HepG2 (cell line): ENCODE data around the gene PPP1R12A. TPM values are rescaled to one million over a fixed set of nuclear protein-coding genes. Genes with fewer than 3 reads are reported as not detected.

Source experiments
- ATAC-seq: fragments of 200-7000 bp; cut with Tn5 transposase; 3 replicates; pipeline ENCODE4 v1.9.1; 2020; ENCODE audit warnings: mild to moderate bottlenecking, moderate library complexity
- BruUV-seq: library from RNA; stranded (reverse); fragments of 400-500 nt; replicated peaks from 2 replicates; lab custom pipeline; 2021; lab: Mats Ljungman, UMichigan
- CTCF ChIA-PET: fragments of 300-600 bp; formaldehyde crosslinking; extraction: SDS; loops from one replicate; lab custom pipeline; 2021; ENCODE audit warnings: low total read pairs, inconsistent platforms, low intra/inter-chr PET ratio; lab: Yijun Ruan, JAX
- POLR2A ChIA-PET: fragments of 350-600 bp; sonication (Branson Sonifier 250); formaldehyde crosslinking; loops from one replicate; lab custom pipeline; 2020; ENCODE audit warnings: antibody characterized with exemption, inconsistent platforms; lab: Yijun Ruan, JAX
- DNase-seq: peaks from one replicate; pipeline ENCODE4 v3.0.0-alpha.2; 2015; ENCODE audit warnings: low spot score
- FAIRE-seq: peaks from 3 replicates; lab custom pipeline; 2011; peaks lifted over from hg19 to GRCh38; lab: Jason Lieb, UNC
- H2AFZ ChIP-seq: one replicate; pipeline ENCODE4 v1.6.1; 2011; ENCODE audit warnings: low read length, inconsistent platforms
- H3K27ac ChIP-seq: fragments of 300-600 bp; 3 replicates; pipeline ENCODE4 v1.8.0; 2011; ENCODE audit warnings: mixed run types, mild to moderate bottlenecking, mixed read lengths, low read length, inconsistent platforms; ENCODE audit not compliant: insufficient read depth; ENCODE audit errors: extremely low read length
- H3K27me3 ChIP-seq, 2 experiments: fragments of 200-600 bp in 1 of 2; 2 replicates in 1 of 2; 3 replicates in 1 of 2; pipeline versions ENCODE4 v1.6.0 to v1.8.0; 2011; ENCODE audit warnings: low read length in 2 of 2, mild to moderate bottlenecking in 2 of 2, moderate library complexity in 2 of 2, inconsistent platforms in 1 of 2; ENCODE audit not compliant: insufficient read depth in 2 of 2, control insufficient read depth in 1 of 2
- H3K36me3 ChIP-seq, 2 experiments: fragments of 200-600 bp in 1 of 2; replicated peaks in 1 of 2; 2 replicates in 1 of 2; 3 replicates in 1 of 2; pipeline versions ENCODE4 v1.5.1 to v1.8.0; 2011; ENCODE audit warnings: low read length in 2 of 2, inconsistent platforms in 1 of 2; ENCODE audit not compliant: insufficient read depth in 2 of 2, control insufficient read depth in 1 of 2
- H3K4me1 ChIP-seq: 2 replicates; pipeline ENCODE4 v1.5.1; 2012; ENCODE audit warnings: low read length, inconsistent platforms; ENCODE audit not compliant: insufficient read depth
- H3K4me2 ChIP-seq: 2 replicates; pipeline ENCODE4 v1.6.0; 2011; ENCODE audit warnings: low read depth, low read length, inconsistent platforms
- H3K4me3 ChIP-seq, 3 experiments: fragments of 200-600 bp in 1 of 3; sonication (generic), shearing (Covaris generic) in 1 of 3; replicated peaks in 1 of 3; 2 replicates each; pipeline ENCODE4 v1.5.1; 2011 to 2016; ENCODE audit warnings: low read length in 3 of 3, inconsistent platforms in 2 of 3, low read depth in 2 of 3, mild to moderate bottlenecking in 2 of 3, control low read depth in 1 of 3, mixed read lengths in 1 of 3; ENCODE audit not compliant: insufficient read depth in 1 of 3
- H3K79me2 ChIP-seq: one replicate; pipeline ENCODE4 v1.6.1; 2011; ENCODE audit warnings: low read length, inconsistent platforms; ENCODE audit not compliant: insufficient read depth
- H3K9ac ChIP-seq: 2 replicates; pipeline ENCODE4 v1.6.0; 2011; ENCODE audit warnings: mild to moderate bottlenecking, low read depth, low read length, inconsistent platforms; ENCODE audit not compliant: insufficient read depth
- H3K9me3 ChIP-seq: 2 replicates; pipeline ENCODE4 v1.5.1; 2012; ENCODE audit warnings: mild to moderate bottlenecking, low read length
- H4K20me1 ChIP-seq: 2 replicates; pipeline ENCODE4 v1.6.0; 2011; ENCODE audit warnings: inconsistent platforms, mild to moderate bottlenecking, low read length, moderate library complexity; ENCODE audit not compliant: insufficient read depth
- CREM ChIP-seq, 2 experiments: sonication (generic) in 1 of 2; formaldehyde crosslinking in 1 of 2; IDR thresholded peaks; 2 replicates each; pipeline versions ENCODE4 v1.4.0 to v1.6.1; 2016 to 2020; ENCODE audit warnings: antibody characterized with exemption in 1 of 2, mild to moderate bottlenecking in 1 of 2, missing genetic modification reagents in 1 of 2
- DNMT3B ChIP-seq: conservative IDR thresholded peaks from 2 replicates; pipeline ENCODE4 v1.6.1; 2016; ENCODE audit warnings: missing biosample characterization, control low read depth
- HHEX ChIP-seq: IDR thresholded peaks from 2 replicates; pipeline ENCODE4 v1.6.1; 2016; ENCODE audit warnings: control low read depth
- HIVEP1 ChIP-seq: sonication (generic); formaldehyde crosslinking; IDR thresholded peaks from 2 replicates; pipeline ENCODE4 v1.4.0; 2020; ENCODE audit warnings: mild to moderate bottlenecking, missing genetic modification reagents
- REST ChIP-seq, 2 experiments: IDR thresholded peaks; 2 replicates each; pipeline ENCODE4 v1.6.1; 2011 to 2012; ENCODE audit warnings: low read length in 2 of 2, borderline replicate concordance in 1 of 2, low read depth in 1 of 2, mild to moderate bottlenecking in 1 of 2, moderate library complexity in 1 of 2
- TBL1XR1 ChIP-seq: fragments of 150-350 bp; IDR thresholded peaks from 2 replicates; pipeline ENCODE4 v1.6.1; 2014; ENCODE audit warnings: borderline replicate concordance, low read length; ENCODE audit not compliant: partially characterized antibody
- ZFP36L2 ChIP-seq: sonication (generic); formaldehyde crosslinking; IDR thresholded peaks from 2 replicates; pipeline ENCODE4 v1.4.0; 2020; ENCODE audit warnings: missing genetic modification reagents
- ZNF20 ChIP-seq: sonication (generic); formaldehyde crosslinking; IDR thresholded peaks from 2 replicates; pipeline ENCODE4 v1.4.0; 2020; ENCODE audit warnings: mild to moderate bottlenecking, moderate library complexity, missing genetic modification reagents
- ZNF589 ChIP-seq: sonication (generic); formaldehyde crosslinking; conservative IDR thresholded peaks from 2 replicates; pipeline ENCODE4 v1.8.0; 2022; ENCODE audit warnings: mild to moderate bottlenecking, moderate library complexity, missing genetic modification reagents
- in situ Hi-C: cut with HindIII; loops from 2 replicates; pipeline ENCODE4 v1.10.0; 2017; ENCODE audit warnings: low pct_unique_long_range_greater_than_20kb; ENCODE audit not compliant: extremely low pct_ligation_motif_present
- intact Hi-C: fragments of 100-400 bp; cut with micrococcal nuclease; formaldehyde crosslinking; loops from one replicate; pipeline ENCODE4 v1.10.0; 2022; ENCODE audit not compliant: unreplicated experiment
- polyA plus RNA-seq, 8 experiments: library from polyadenylated mRNA; depleted of rRNA in 3 of 8; stranded (reverse) in 7 of 8; unstranded in 1 of 8; fragments of >200 nt; fragmentation: Illumina TruSeq in 4 of 8; extraction: Trizol in 4 of 8; gene quantifications; 2 replicates each; pipeline versions ENCODE4 v1.2.1 to v1.2.3, GENCODE V29; 2011 to 2016; ENCODE audit warnings: low read depth in 4 of 8, missing spikeins in 1 of 8, mixed read lengths in 1 of 8; ENCODE audit not compliant: insufficient read depth in 1 of 8
- total RNA-seq, 5 experiments: library from RNA; depleted of rRNA; stranded (reverse); fragments of >200 nt; fragmentation: Illumina TruSeq; extraction: Trizol; gene quantifications; 2 replicates each; pipeline ENCODE4 v1.2.3, GENCODE V29; 2016; ENCODE audit warnings: low read depth in 1 of 5

Gene PPP1R12A
- total and polyA plus RNA-seq, 2 of the 13 experiments (the other 11 are each of a cell fraction or from before 2014, with no cell fraction given) = 23.8 to 50.0 TPM

GRCh38 chr12:79908366-79908765, 26.5 kb downstream of the PPP1R12A start:
- no peak overlapping the region for H3K4me3 ChIP-seq
- no peak overlapping the region for H3K27ac ChIP-seq
- FAIRE-seq = no peak
- H3K27me3 ChIP-seq = no peaks in the 10 kb centered on the region
- in situ Hi-C loops (no loop called here), intact Hi-C loops (no loop called here)
- no peaks in the 10 kb centered on the region for H3K36me3 ChIP-seq
- H3K4me2 ChIP-seq = no peak overlapping the region
- DNase-seq = no peak
- no peak overlapping the region for H3K9ac ChIP-seq
- 0 out of 2 replicates have a peak, but pooled peaks cover 11% of the 10 kb centered on the region for H4K20me1 ChIP-seq
- H2AFZ ChIP-seq = no peak overlapping the region
- peaks cover 81% of the 10 kb centered on the region for H3K79me2 ChIP-seq
- H3K4me1 ChIP-seq = peaks cover 17% of the 10 kb centered on the region
- CTCF ChIA-PET = no interaction called here
- BruUV-seq = no TSS peak
- POLR2A ChIA-PET = no interaction called here
- no peak for TF ChIP-seq ZFP36L2
- TF ChIP-seq HHEX (CRISPR knock-in tag) = no peak
- TF ChIP-seq DNMT3B (CRISPR knock-in tag) = no peak
- no peak for TF ChIP-seq CREM (IDR thresholded peaks at IDR 0.05)
- no peak for TF ChIP-seq CREM (CRISPR knock-in tag; IDR thresholded peaks at IDR 0.05)
- no peak for TF ChIP-seq ZNF20
- no peak for TF ChIP-seq REST (IDR thresholded peaks at IDR 0.05; ENCODE audit: borderline replicate concordance in 1 of 2, low read depth in 1 of 2, low read length in 2 of 2)
- no peak for TF ChIP-seq ZNF589 (CRISPR knock-in tag)
- no peak for TF ChIP-seq HIVEP1 (CRISPR knock-in tag)
- no peak for TF ChIP-seq TBL1XR1
- no peaks in the 10 kb centered on the region for H3K9me3 ChIP-seq
- no peak for ATAC-seq
